ENCODE measurements around the gene FABP1. TPM values are rescaled to one million over a fixed set of nuclear protein-coding genes. Genes with fewer than 3 reads are reported as not detected.

FABP1 gene
- total RNA-seq, 4 donors from 2014 or later: 0.88 to 1.8 TPM; not detected in 2

DNA sequence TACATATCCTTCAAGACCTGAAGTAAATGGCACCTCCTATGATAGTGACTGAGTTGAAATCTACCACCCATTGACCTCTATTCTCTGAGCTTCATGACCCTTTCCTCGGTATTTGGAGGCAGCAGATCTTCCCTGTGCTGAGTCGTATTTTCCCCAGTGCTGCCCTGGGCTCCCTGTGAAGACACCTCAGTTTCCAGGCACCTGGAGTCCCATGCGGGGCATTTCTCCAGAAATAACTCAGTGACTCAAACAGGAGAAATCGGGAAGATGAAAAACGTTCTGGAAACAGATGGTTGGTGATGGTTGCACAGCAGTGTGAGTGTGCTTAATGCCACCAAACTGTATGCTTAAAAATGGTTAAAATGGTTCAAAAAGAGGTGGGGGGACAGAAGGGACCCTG is 42.3 kb downstream of the FABP1 start:
- Histone ChIP-seq H3K36me3 (no peaks in the 10 kb centered on the region), H3K9me3 (no peaks in the 10 kb centered on the region), H3K4me3 (no peak overlapping the region), H3K4me1 (no peaks in the 10 kb centered on the region), H3K27me3 (no peaks in the 10 kb centered on the region), H3K27ac (no peak overlapping the region)
- TF ChIP-seq, protein P1, sequence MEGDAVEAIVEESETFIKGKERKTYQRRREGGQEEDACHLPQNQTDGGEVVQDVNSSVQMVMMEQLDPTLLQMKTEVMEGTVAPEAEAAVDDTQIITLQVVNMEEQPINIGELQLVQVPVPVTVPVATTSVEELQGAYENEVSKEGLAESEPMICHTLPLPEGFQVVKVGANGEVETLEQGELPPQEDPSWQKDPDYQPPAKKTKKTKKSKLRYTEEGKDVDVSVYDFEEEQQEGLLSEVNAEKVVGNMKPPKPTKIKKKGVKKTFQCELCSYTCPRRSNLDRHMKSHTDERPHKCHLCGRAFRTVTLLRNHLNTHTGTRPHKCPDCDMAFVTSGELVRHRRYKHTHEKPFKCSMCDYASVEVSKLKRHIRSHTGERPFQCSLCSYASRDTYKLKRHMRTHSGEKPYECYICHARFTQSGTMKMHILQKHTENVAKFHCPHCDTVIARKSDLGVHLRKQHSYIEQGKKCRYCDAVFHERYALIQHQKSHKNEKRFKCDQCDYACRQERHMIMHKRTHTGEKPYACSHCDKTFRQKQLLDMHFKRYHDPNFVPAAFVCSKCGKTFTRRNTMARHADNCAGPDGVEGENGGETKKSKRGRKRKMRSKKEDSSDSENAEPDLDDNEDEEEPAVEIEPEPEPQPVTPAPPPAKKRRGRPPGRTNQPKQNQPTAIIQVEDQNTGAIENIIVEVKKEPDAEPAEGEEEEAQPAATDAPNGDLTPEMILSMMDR (IDR thresholded peaks at IDR 0.05): no peak
- TF ChIP-seq POLR2A (IDR thresholded peaks at IDR 0.05): no peak
- DNase-seq: no peak
- intact Hi-C loops (cut with DNase I; ENCODE audit: low total_unique reads): no loop called here

DNA sequence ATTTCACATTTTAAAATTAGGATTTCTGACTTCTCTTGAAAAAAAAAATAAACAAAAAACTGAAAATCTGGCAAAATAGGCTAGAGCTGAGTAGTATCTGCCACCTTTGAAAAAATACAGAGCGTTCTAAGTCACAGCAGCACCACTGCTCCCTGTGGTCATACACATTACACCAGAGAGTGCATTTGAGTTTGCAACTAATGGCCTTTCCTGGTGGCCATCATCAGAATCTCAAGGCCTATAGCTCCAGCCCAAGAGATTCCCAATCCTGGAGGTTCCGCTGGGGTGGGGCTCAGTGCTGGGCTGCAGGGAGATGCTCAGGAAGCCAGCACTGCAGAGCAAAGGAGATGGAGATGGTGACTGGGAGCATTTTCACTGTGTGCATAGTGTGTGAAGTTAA is 42.8 kb downstream of the FABP1 start:
- TF ChIP-seq, protein P1 (IDR thresholded peaks at IDR 0.05): no peak
- no peak for TF ChIP-seq POLR2A (IDR thresholded peaks at IDR 0.05)
- H3K9me3 ChIP-seq: no peaks in the 10 kb centered on the region
- DNase-seq: no peak
- no peak overlapping the region for H3K27ac ChIP-seq
- H3K4me3 ChIP-seq: no peak overlapping the region
- H3K27me3 ChIP-seq: no peaks in the 10 kb centered on the region
- intact Hi-C loops (cut with DNase I; ENCODE audit: low total_unique reads): no loop called here
- no peaks in the 10 kb centered on the region for H3K36me3 ChIP-seq
- H3K4me1 ChIP-seq: no peaks in the 10 kb centered on the region

DNA sequence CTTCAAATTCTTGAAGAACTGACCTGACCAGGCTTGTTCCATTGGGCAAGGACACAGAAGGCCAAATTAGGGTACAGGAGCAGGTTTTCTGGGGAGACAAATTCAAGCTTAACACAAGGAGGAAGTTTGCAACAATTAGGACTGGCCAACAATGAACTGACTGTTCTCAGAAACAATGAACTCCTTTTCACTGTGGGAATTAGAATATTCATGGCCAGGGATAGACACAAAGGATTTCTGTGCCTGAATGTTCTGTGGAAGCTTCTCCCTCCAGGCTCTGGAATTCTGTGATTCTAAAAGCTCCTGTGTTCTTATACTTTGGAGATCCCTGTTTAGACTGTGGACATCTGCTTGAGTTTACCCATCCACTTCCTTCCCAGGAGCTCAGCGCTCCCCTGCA is 45.1 kb downstream of the FABP1 start:
- H3K27me3 ChIP-seq: no peaks in the 10 kb centered on the region
- H3K36me3 ChIP-seq: no peaks in the 10 kb centered on the region
- intact Hi-C loops (cut with DNase I; ENCODE audit: low total_unique reads): no loop called here
- no peak overlapping the region for H3K4me3 ChIP-seq
- no peak for TF ChIP-seq POLR2A (IDR thresholded peaks at IDR 0.05)
- TF ChIP-seq, protein P1 (IDR thresholded peaks at IDR 0.05): no peak
- DNase-seq: no peak
- no peak overlapping the region for H3K27ac ChIP-seq
- no peaks in the 10 kb centered on the region for H3K4me1 ChIP-seq
- no peaks in the 10 kb centered on the region for H3K9me3 ChIP-seq

DNA sequence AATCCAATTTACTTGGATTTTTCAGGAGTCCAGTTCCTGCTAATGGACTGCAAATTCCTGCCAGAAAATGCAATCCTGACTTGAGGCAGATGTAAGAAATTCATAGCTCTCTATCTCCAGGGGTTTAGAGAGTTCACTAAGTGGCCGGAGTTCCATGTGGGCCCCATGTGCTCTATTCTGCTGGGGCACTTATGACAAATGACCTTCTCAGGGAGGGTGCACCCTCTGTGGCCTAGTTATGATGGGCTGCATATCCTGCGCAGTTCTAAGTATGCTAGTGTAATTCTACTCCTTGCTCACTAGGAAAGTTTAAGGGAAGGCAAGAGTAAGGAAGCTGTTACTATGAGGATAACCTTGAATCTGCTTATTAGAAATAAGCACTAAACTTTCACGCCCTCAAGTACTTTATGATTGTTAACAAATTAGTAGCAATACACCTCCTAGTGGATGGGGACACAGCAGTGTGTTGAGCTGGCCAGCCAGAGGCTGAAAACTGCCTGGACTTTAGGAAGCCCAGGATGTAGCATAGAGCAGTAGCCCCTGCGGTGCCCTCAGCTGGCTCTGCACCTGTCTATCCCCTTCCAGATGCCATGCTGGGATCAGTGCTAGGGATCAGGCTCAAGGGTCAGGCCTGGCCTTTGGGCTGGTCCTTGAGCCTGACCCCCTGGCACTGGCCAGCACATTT is 45.8 kb downstream of the FABP1 start:
- H3K36me3 ChIP-seq: no peaks in the 10 kb centered on the region
- no peaks in the 10 kb centered on the region for H3K4me1 ChIP-seq
- H3K27ac ChIP-seq: no peak overlapping the region
- no peaks in the 10 kb centered on the region for H3K27me3 ChIP-seq
- TF ChIP-seq, protein P1 (IDR thresholded peaks at IDR 0.05): no peak
- TF ChIP-seq POLR2A (IDR thresholded peaks at IDR 0.05): no peak
- no peak for DNase-seq
- H3K9me3 ChIP-seq: no peaks in the 10 kb centered on the region
- intact Hi-C loops (cut with DNase I; ENCODE audit: low total_unique reads): no loop called here
- H3K4me3 ChIP-seq: no peak overlapping the region

DNA sequence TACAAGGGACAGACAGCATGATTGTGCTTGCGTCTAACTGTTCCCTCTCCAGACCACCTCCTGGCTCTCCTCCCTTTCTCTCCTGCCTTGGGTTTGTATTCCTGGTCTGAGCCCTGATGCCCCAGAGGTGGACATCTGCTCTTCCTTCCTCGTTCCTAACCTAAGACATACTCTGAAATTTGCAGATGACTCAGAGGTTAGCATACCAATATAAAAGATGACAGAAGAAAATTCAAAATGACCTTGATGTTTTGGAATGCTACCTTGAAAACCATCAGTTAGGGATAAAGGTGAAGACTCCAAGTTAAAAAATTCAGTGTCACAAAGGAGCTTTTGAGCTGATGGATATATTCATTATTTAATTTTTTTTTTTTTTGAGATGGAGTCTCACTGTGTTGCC is 47.3 kb downstream of the FABP1 start:
- H3K27ac ChIP-seq: no peak overlapping the region
- no peaks in the 10 kb centered on the region for H3K36me3 ChIP-seq
- no peak for TF ChIP-seq POLR2A (IDR thresholded peaks at IDR 0.05)
- TF ChIP-seq, protein P1 (IDR thresholded peaks at IDR 0.05): no peak
- no peaks in the 10 kb centered on the region for H3K9me3 ChIP-seq
- H3K27me3 ChIP-seq: no peaks in the 10 kb centered on the region
- intact Hi-C loops (cut with DNase I; ENCODE audit: low total_unique reads): no loop called here
- no peak for DNase-seq
- H3K4me3 ChIP-seq: no peak overlapping the region
- H3K4me1 ChIP-seq: no peaks in the 10 kb centered on the region

All from uterus (tissue), 4 donors.